ES-I3 (cell line): ENCODE data around the gene SOX10.

Source experiments
- H3K36me3 ChIP-seq: 2 replicates; pipeline ENCODE4 v1.6.1; 2013; ENCODE audit warnings: mild to moderate bottlenecking, low read length, control low read depth, moderate library complexity; ENCODE audit not compliant: insufficient read depth
- H3K4me1 ChIP-seq: 2 replicates; pipeline ENCODE4 v1.6.1; 2013; ENCODE audit warnings: mild to moderate bottlenecking, control low read depth, low read length; ENCODE audit not compliant: insufficient read depth
- H3K9ac ChIP-seq: 2 replicates; pipeline ENCODE4 v1.6.1; 2013; ENCODE audit warnings: low read depth, mild to moderate bottlenecking, low read length, moderate library complexity
- H3K9me3 ChIP-seq: 2 replicates; pipeline ENCODE4 v1.6.1; 2013; ENCODE audit warnings: mild to moderate bottlenecking, low read length, moderate library complexity; ENCODE audit not compliant: control insufficient read depth, insufficient read depth

The SOX10 gene

GRCh38 chr22:37983860-37984791, at the start of gene SOX10:
Gene SOX10 (minus strand): TSS chr22:37984555. CDS start chr22:37983784, 771 bp downstream.
- H3K36me3 ChIP-seq = no peaks in the 10 kb centered on the region
- H3K9me3 ChIP-seq = no peaks in the 10 kb centered on the region
- peak within 1 kb of the TSS; percentile 54; the same call in 1 of the 2 replicates for H3K9ac ChIP-seq
- H3K4me1 ChIP-seq = peaks cover 20% of the 10 kb centered on the region; the same call in 1 of the 2 replicates

DNA sequence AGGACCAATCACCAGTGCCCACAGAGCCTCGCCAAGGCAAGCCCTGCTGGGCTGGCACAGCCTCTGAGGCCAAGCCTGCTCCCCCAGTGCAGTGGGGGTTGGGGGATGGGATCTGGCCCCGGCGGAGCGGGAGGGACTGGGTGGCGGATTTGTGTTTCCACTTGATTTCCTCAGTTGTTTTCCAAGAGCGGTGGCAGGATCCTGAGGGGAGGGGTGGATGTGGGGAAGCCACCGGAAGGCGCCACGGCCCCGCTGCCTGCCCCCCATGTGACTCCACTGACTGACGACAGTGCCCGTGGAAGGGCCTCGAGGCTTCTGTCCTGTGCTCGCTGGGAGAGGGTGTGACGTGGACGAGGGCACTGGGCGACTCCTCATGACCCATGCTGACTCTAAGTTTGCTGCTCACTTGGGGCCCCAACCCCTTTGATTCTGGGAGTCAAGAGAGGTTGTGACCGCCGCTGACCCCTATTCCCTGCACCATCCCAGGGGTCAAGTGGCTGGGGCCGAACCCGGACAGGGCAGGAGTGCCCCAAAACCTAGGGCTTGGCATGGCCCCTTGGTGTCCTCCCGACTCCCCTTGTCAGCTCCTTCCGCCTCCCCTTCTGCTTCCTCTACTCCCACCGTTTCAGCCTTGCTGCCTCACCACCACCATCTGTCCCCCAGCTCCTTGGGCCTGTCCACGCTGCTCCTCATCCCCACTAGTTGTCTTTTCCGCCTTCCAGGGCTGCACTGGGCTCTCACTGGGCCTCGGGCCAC, 49.3 kb upstream of the SOX10 start:
- H3K4me1 ChIP-seq = peaks cover 21% of the 10 kb centered on the region

DNA sequence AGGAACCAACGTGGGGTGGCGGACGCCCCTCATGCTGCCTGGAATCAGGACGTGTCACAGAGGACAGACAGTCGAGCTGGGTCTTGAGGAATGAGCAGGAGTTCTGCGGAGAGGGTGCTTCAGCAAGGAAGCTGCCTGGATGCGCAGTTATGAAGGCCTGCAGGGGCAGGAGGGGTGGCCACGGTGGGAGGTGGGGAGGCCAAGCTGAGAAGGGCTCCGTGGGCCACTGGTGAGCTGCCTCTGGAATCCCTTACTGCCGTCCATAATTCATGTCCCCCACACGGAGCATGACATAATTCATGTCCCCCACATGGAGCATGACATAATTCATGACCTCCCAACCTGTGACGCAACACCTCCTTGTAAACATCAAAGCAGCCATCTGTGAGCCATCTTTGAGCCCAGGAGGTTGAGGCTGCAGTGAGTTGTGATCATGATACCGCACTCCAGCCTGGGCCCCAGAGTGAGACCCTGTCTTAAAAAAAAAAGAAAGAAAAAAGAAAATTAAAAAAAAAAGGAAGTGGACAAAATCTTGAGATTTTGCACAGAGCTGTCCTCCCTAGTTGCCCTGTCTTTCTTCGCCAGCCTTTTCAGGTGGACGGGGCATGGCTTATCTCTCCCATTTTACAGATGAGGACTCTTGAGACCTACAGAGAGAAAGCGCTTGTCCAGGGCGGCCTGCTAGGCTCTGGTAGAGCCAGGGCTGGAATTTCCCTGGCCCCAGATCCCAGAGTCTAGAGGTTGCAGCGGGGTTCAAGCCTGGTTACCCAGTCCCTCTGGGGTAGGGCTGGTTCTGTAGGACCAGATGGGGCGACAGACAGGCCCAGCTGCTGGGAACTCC, 48.5 kb upstream of the SOX10 start:
- H3K9me3 ChIP-seq = no peaks in the 10 kb centered on the region
- H3K9ac ChIP-seq = no peak overlapping the region
- H3K4me1 ChIP-seq = peaks cover 21% of the 10 kb centered on the region
- no peaks in the 10 kb centered on the region for H3K36me3 ChIP-seq

More for the DNA sequence above, 49.3 kb upstream of the SOX10 start:
- Histone ChIP-seq H3K9me3 (no peaks in the 10 kb centered on the region), H3K36me3 (no peaks in the 10 kb centered on the region), H3K9ac (no peak overlapping the region)

DNA sequence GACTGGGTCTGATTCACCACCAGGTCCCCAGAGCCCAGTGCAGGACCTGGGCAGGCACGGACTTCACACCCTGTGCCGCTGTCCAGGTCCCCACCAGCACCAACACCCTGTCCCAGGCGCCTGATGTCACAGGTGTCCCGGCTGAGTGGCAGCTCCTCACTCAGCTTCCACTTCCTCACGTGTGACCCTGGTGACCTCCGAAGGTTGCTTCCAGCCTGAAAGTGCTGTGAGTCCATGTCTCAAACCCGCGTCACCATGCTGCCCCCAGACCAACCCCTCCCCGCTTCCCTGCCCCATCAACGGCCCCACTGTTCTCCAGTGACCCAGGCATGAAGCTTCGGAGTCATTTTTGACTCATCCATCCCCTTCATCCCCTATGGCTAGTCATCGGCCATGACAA, 47.1 kb upstream of the SOX10 start:
- Histone ChIP-seq H3K9ac (no peak overlapping the region), H3K4me1 (peaks cover 21% of the 10 kb centered on the region), H3K36me3 (no peaks in the 10 kb centered on the region), H3K9me3 (no peaks in the 10 kb centered on the region)

GRCh38 chr22:38030311-38031133, 46.2 kb upstream of the SOX10 start:
- no peak overlapping the region for H3K9ac ChIP-seq
- H3K36me3 ChIP-seq = no peaks in the 10 kb centered on the region
- H3K4me1 ChIP-seq = peaks cover 21% of the 10 kb centered on the region
- H3K9me3 ChIP-seq = no peaks in the 10 kb centered on the region

DNA sequence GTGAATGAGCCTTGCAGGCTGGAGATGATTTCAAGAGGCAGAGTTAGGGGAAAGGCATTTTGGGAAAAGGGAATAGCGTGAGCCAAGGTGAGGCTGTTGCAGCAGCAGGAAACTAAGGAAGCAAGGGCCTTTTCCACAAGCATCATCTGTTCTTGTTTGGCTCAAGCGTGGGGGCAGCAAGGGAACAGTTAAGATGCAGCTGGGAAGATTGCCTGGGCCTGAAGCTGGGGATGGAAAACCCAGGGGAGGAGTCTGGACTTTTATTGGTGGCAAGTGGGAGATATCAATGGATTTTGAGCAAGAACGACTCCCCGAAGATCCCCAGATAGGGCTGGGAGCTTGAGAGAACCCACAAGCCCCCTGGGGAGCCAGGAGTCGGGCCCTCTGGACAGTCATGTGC, 45.5 kb upstream of the SOX10 start:
- Histone ChIP-seq H3K9ac (no peak overlapping the region), H3K36me3 (no peaks in the 10 kb centered on the region), H3K9me3 (no peaks in the 10 kb centered on the region), H3K4me1 (peaks cover 18% of the 10 kb centered on the region)

- no peaks in the 10 kb centered on the region for H3K36me3 ChIP-seq
- H3K9ac ChIP-seq = no peak overlapping the region
- H3K4me1 ChIP-seq = peaks cover 17% of the 10 kb centered on the region; the same call in 1 of the 2 replicates
- H3K9me3 ChIP-seq = no peaks in the 10 kb centered on the region
Measured at GRCh38 chr22:38029370-38029769, 45.0 kb upstream of the SOX10 start.

DNA sequence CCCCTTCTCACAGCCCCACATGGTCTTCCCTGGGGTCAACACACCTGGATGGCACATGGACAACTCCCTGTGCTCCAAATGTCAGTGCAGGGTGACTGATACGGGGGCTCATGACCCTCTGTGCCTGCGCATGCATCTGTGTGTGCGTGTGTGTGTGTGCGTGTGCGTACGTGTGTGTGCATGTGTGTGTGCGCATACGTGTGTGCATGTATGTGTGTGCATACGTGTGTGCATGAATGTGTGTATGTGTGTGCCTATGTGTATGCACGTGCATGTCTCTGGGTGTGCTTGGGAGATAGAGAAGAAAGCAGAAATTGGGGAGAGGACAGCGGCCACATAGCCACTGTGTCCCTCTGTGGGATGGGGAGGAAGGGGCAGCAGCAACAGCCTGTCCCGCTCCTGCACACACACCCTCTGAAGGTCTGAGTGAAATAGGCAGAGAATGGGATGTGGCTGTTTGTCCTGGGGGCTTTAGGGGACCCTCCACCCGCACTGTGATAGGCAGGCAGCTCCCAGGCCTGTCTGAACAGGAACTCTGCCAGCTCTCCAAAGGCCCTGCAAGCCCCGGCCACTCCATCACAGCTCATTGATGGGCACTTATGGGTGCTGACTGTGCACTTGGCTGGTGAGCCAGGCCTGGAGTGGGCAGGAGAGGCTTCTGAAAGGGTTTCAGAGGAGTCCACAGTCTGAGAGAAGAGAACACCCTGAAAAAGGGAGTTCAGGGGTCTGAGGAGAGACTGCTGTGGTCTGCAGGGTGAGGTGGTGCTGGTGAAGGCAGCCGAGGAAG, 44.2 kb upstream of the SOX10 start:
- H3K4me1 ChIP-seq = peaks cover 9% of the 10 kb centered on the region; the same call in 1 of the 2 replicates
- H3K9ac ChIP-seq = no peak overlapping the region
- no peaks in the 10 kb centered on the region for H3K9me3 ChIP-seq
- H3K36me3 ChIP-seq = no peaks in the 10 kb centered on the region

GRCh38 chr22:38027487-38027886, 43.1 kb upstream of the SOX10 start:
- 0 out of 2 replicates have a peak, but pooled peaks cover 5% of the 10 kb centered on the region for H3K4me1 ChIP-seq
- no peaks in the 10 kb centered on the region for H3K36me3 ChIP-seq
- H3K9me3 ChIP-seq = no peaks in the 10 kb centered on the region
- no peak overlapping the region for H3K9ac ChIP-seq

GRCh38 chr22:38026130-38027111, 42.1 kb upstream of the SOX10 start:
- no peak overlapping the region for H3K9ac ChIP-seq

DNA sequence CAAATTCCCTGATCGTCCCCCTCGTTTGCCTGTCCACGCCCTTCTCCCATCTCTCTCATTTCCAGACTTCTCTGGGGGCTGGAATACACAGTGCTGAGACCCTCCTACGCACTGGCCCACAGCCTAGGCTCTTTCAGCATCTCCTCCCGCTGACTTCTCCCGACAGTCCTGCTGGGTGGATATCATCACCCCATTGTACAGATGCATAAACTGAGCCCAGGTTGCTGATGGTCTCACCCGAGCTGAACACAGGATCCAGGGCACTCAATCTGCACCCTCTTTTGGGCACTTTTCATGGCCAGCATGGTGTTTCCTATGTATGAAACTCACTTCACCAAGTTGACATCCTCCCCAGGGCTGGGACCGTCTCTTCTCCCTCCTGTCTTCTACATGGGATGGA, 41.2 kb upstream of the SOX10 start:
- H3K9me3 ChIP-seq = no peaks in the 10 kb centered on the region
- no peak overlapping the region for H3K9ac ChIP-seq
- no peaks in the 10 kb centered on the region for H3K36me3 ChIP-seq
- H3K4me1 ChIP-seq = no peaks in the 10 kb centered on the region

More at GRCh38 chr22:38026130-38027111, 42.1 kb upstream of the SOX10 start:
- Histone ChIP-seq H3K4me1 (0 out of 2 replicates have a peak, but pooled peaks cover 5% of the 10 kb centered on the region), H3K36me3 (no peaks in the 10 kb centered on the region), H3K9me3 (no peaks in the 10 kb centered on the region)

GRCh38 chr22:38023045-38023444, 38.7 kb upstream of the SOX10 start:
- no peaks in the 10 kb centered on the region for H3K36me3 ChIP-seq
- H3K4me1 ChIP-seq = no peaks in the 10 kb centered on the region
- no peak overlapping the region for H3K9ac ChIP-seq
- no peaks in the 10 kb centered on the region for H3K9me3 ChIP-seq
